Gastroesophageal sphincter (tissue), 3 donors: ENCODE results near the gene DYNC1I1.

ENCODE experiments used
- CTCF ChIP-seq, 4 experiments: fragments of 200-600 bp in 2 of 4; fragments of 450-650 bp in 2 of 4; sonication (generic) in 1 of 4; IDR thresholded peaks; one replicate each; pipeline ENCODE4 v1.5.1; 2017 to 2019; ENCODE audit warnings: antibody characterized with exemption in 4 of 4, mild to moderate bottlenecking in 2 of 4, moderate library complexity in 2 of 4
- POLR2A ChIP-seq, 2 donors: fragments of 450-650 bp; IDR thresholded peaks; one replicate each; pipeline ENCODE4 v1.6.1; 2017; ENCODE audit warnings: antibody characterized with exemption in 2 of 2, mild to moderate bottlenecking in 2 of 2, moderate library complexity in 1 of 2
- POLR2AphosphoS5 ChIP-seq: sonication (generic); formaldehyde crosslinking; IDR thresholded peaks from one replicate; pipeline ENCODE4 v1.6.1; 2017; ENCODE audit warnings: antibody characterized with exemption

GRCh38 chr7:96144260-96144526 lies 371.8 kb downstream of the DYNC1I1 start:
- TF ChIP-seq POLR2A (IDR thresholded peaks at IDR 0.05) (no peak), CTCF (IDR thresholded peaks at IDR 0.05) (no peak), POLR2AphosphoS5 (no peak)
